Trophoblast cell (in vitro differentiated cells and primary cell): ENCODE results near the gene IGF2BP3.

Experiments used
- DNase-seq, 2 donors: peaks; one replicate each; pipeline ENCODE4 v3.0.0-alpha.2; 2016
- H2AFZ ChIP-seq: 2 replicates; pipeline ENCODE4 v1.6.1; 2013; ENCODE audit warnings: low read length, moderate library complexity, mild to moderate bottlenecking; ENCODE audit not compliant: insufficient read depth, poor library complexity
- H2AK5ac ChIP-seq: 2 replicates; pipeline ENCODE4 v1.6.1; 2013; ENCODE audit warnings: mild to moderate bottlenecking, low read length
- H2BK120ac ChIP-seq: 2 replicates; pipeline ENCODE4 v1.6.1; 2013; ENCODE audit warnings: low read length, mild to moderate bottlenecking, moderate library complexity; ENCODE audit not compliant: insufficient read depth, poor library complexity
- H2BK12ac ChIP-seq: 2 replicates; pipeline ENCODE4 v1.6.1; 2013; ENCODE audit warnings: mild to moderate bottlenecking, low read length, moderate library complexity
- H2BK5ac ChIP-seq: 2 replicates; pipeline ENCODE4 v1.6.1; 2013; ENCODE audit warnings: low read length, low read depth, moderate library complexity, mild to moderate bottlenecking; ENCODE audit not compliant: poor library complexity
- H3K14ac ChIP-seq: 2 replicates; pipeline ENCODE4 v1.6.1; 2013; ENCODE audit warnings: mild to moderate bottlenecking, low read length
- H3K18ac ChIP-seq: 2 replicates; pipeline ENCODE4 v1.6.1; 2013; ENCODE audit warnings: mild to moderate bottlenecking, low read length
- H3K23ac ChIP-seq: 2 replicates; pipeline ENCODE4 v1.6.1; 2013; ENCODE audit warnings: low read length
- H3K27ac ChIP-seq: 2 replicates; pipeline ENCODE4 v1.5.1; 2013; ENCODE audit warnings: low read depth, mild to moderate bottlenecking, inconsistent platforms, low read length, moderate library complexity
- H3K27me3 ChIP-seq: 2 replicates; pipeline ENCODE4 v1.6.1; 2013; ENCODE audit warnings: inconsistent platforms, mild to moderate bottlenecking, low read length, moderate library complexity; ENCODE audit not compliant: insufficient read depth
- H3K36me3 ChIP-seq, 2 experiments: 1 replicate in 1 of 2; 2 replicates in 1 of 2; pipeline ENCODE4 v1.6.1; 2013; ENCODE audit warnings: low read length in 2 of 2, mild to moderate bottlenecking in 2 of 2, moderate library complexity in 1 of 2; ENCODE audit not compliant: insufficient read depth in 2 of 2, control insufficient read depth in 1 of 2
- H3K4ac ChIP-seq: 2 replicates; pipeline ENCODE4 v1.6.1; 2013; ENCODE audit warnings: low read depth, mild to moderate bottlenecking, low read length, moderate library complexity
- H3K4me1 ChIP-seq, 2 experiments: 1 replicate in 1 of 2; 2 replicates in 1 of 2; pipeline ENCODE4 v1.6.1; 2013; ENCODE audit warnings: low read length in 2 of 2, mild to moderate bottlenecking in 2 of 2, moderate library complexity in 1 of 2; ENCODE audit not compliant: insufficient read depth in 2 of 2, control insufficient read depth in 1 of 2
- H3K4me2 ChIP-seq: 2 replicates; pipeline ENCODE4 v1.6.1; 2013; ENCODE audit warnings: inconsistent platforms, mild to moderate bottlenecking, low read length, moderate library complexity
- H3K4me3 ChIP-seq: 2 replicates; pipeline ENCODE4 v1.5.1; 2013; ENCODE audit warnings: mild to moderate bottlenecking, low read depth, low read length, inconsistent platforms
- H3K79me1 ChIP-seq: one replicate; pipeline ENCODE4 v1.6.1; 2013; ENCODE audit warnings: low read length
- H3K79me2 ChIP-seq: 2 replicates; pipeline ENCODE4 v1.6.1; 2013; ENCODE audit warnings: low read length, mild to moderate bottlenecking; ENCODE audit not compliant: control insufficient read depth, insufficient read depth, poor library complexity
- H3K9ac ChIP-seq: 2 replicates; pipeline ENCODE4 v1.6.1; 2013; ENCODE audit warnings: mild to moderate bottlenecking, low read length
- H3K9me3 ChIP-seq: 2 replicates; pipeline ENCODE4 v1.6.1; 2013; ENCODE audit warnings: low read depth, mild to moderate bottlenecking, control low read depth, inconsistent platforms, low read length; ENCODE audit not compliant: insufficient read depth
- H4K12ac ChIP-seq: 2 replicates; pipeline ENCODE4 v1.6.1; 2013; ENCODE audit warnings: low read depth, mild to moderate bottlenecking, low read length, moderate library complexity
- H4K8ac ChIP-seq: 2 replicates; pipeline ENCODE4 v1.6.1; 2013; ENCODE audit warnings: low read depth, mild to moderate bottlenecking, low read length, moderate library complexity
- H4K91ac ChIP-seq: one replicate; pipeline ENCODE4 v1.6.1; 2013; ENCODE audit warnings: low read depth, mild to moderate bottlenecking, low read length, moderate library complexity
- WGBS: extraction: QIAGEN DNeasy Blood & Tissue Kit; methylation state at CpG from one replicate; pipeline ENCODE4 v1.1.7; 2013; ENCODE audit warnings: missing lambda C conversion rate; ENCODE audit not compliant: insufficient read length, insufficient coverage; ENCODE audit errors: extremely low coverage; 5-methylcytosine and 5-hydroxymethylcytosine counted together

IGF2BP3 gene

DNA sequence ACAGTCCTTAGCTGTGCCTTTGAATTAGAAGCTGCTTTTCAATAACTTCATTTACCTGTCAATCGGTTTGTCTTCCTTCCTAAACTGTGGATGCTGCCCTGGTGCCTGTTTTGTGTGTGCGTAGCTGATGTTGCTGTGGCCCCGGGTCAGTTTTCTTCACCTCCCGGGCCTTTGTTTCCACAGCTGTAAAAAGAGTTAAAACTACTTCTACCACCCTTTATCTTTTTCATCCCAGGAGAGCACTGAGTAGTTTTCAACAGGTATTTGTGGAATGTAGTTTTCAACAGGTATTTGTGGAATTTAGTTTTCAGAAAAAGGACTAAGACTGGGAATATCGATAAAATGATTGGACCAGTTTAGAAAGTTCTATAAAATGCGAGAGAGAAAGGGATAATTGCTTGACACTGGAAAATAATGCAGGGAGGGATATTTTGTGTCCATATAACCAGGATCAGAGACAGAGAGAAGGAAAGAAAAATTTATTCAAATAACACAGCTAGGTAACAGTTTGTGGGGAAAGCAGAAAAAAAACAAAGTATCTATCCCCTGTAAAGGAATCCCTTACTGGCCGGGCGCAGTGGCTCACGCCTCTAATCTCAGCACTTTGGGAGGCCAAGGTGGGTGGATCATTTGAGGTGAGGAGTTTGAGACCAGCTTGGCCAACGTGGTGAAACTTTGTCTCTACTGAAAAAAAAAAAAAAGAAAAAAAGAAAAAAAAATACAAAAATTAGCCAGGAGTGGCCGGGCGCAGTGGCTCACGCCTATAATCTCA lies 15.9 kb upstream of the IGF2BP3 start:
- no peak overlapping the region for H3K4me3 ChIP-seq
- no peaks in the 10 kb centered on the region for H3K27me3 ChIP-seq
- H3K9ac ChIP-seq = no peak overlapping the region
- no peak for DNase-seq
- no peaks in the 10 kb centered on the region for H3K79me2 ChIP-seq
- H2AK5ac ChIP-seq = no peak overlapping the region
- H3K4me2 ChIP-seq = peak overlapping the region; percentile 10
- no peak overlapping the region for H4K8ac ChIP-seq
- H3K23ac ChIP-seq = no peak overlapping the region
- H4K91ac ChIP-seq = peak overlapping the region; percentile 14
- no peak overlapping the region for H3K14ac ChIP-seq
- H2BK5ac ChIP-seq = no peak overlapping the region
- H2BK12ac ChIP-seq = no peak overlapping the region
- H2AFZ ChIP-seq = no peak overlapping the region
- peaks cover 0 to 5% of the 10 kb centered on the region in 2 experiments for H3K4me1 ChIP-seq
- no peak overlapping the region for H3K4ac ChIP-seq
- H2BK120ac ChIP-seq = no peak overlapping the region
- H3K36me3 ChIP-seq = peaks cover 0 to 3% of the 10 kb centered on the region in 2 experiments
- peak overlapping the region; percentile 40 for H3K27ac ChIP-seq
- WGBS = no CpG with 5 or more reads among the region's 13 CpGs
- H3K9me3 ChIP-seq = no peaks in the 10 kb centered on the region
- H3K79me1 ChIP-seq = peaks cover 3% of the 10 kb centered on the region
- H4K12ac ChIP-seq = no peak overlapping the region
- no peak overlapping the region for H3K18ac ChIP-seq

DNA sequence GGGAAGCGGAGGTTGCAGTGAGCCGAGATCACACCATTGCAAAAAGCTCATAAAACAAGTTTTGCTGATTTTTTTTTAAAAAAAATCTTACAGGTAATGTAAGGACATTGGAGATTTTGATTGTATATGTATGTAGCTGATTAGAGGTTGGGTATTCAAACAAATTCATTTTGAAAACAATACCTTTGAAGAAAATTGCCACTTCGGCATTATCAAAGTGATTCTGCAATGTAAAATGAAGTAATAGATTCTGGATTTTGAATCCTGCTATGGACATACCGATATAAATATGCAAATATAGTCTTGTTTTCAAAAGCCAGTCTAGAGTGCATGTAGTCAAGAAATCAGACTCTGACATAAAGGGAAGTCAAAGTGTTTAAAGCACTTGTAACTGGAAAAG lies 12.4 kb upstream of the IGF2BP3 start:
- WGBS = no CpG with 5 or more reads among the region's 4 CpGs
- DNase-seq = no peak
- Histone ChIP-seq H3K4ac (no peak overlapping the region), H3K14ac (no peak overlapping the region), H3K79me1 (peaks cover 3% of the 10 kb centered on the region), H3K23ac (no peak overlapping the region), H3K4me1 (peaks cover 0 to 5% of the 10 kb centered on the region in 2 experiments), H4K91ac (no peak overlapping the region), H3K79me2 (no peaks in the 10 kb centered on the region), H3K18ac (no peak overlapping the region), H3K4me3 (no peak overlapping the region), H3K36me3 (no peaks in the 10 kb centered on the region), H2BK5ac (no peak overlapping the region), H3K4me2 (no peak overlapping the region), H4K12ac (no peak overlapping the region), H3K27ac (no peak overlapping the region), H2BK12ac (no peak overlapping the region), H2AK5ac (no peak overlapping the region), H3K27me3 (no peaks in the 10 kb centered on the region), H4K8ac (no peak overlapping the region), H3K9me3 (no peaks in the 10 kb centered on the region), H2AFZ (no peak overlapping the region), H2BK120ac (no peak overlapping the region), H3K9ac (no peak overlapping the region)

DNA sequence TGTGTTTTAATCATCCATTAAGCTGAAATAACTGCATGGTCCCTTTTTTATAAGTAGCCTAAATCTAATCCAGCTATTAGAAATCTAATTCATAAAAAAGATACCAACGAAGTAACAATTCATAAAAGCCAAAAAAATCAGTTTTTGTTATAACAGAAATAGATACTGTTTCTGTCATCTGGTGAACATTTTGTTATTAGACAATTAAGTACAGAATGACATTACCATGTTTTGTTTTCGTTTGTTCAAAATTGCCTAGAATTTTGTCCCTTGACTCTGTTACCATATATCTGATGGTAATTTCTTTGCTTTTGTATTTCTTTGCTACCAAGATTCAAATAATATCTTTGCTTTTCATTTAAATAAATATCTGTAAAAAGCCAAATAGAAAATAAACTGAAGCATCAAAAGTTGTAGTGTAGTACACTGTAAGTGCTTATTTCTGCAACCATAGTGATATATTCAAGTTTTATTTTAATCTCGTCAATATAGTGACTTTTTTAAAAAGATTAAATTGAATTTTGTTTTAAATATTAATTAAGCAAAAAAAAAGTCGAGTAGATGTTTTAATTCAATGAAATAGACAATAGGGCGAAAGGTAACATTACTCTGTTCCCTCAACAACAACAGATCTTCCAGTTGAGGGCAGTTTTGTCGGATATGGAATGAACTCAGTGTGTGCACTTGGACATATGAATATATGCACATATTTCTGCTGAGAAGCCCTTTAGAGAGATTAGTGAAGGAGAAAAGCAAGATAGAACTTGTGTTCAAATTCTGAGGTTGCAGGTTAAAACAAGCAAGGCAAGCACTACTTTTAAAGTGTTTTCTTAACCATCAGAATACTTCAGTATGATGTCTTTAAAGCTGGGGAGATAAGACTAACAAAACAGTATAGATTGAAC lies 7.9 kb upstream of the IGF2BP3 start:
- no peaks in the 10 kb centered on the region for H3K27me3 ChIP-seq
- H2BK120ac ChIP-seq = no peak overlapping the region
- DNase-seq = no peak
- peaks cover 13% of the 10 kb centered on the region for H3K79me1 ChIP-seq
- no peak overlapping the region for H2BK12ac ChIP-seq
- H3K23ac ChIP-seq = no peak overlapping the region
- no peaks in the 10 kb centered on the region for H3K9me3 ChIP-seq
- H2BK5ac ChIP-seq = no peak overlapping the region
- no peak overlapping the region for H3K4ac ChIP-seq
- H3K9ac ChIP-seq = no peak overlapping the region
- H4K91ac ChIP-seq = no peak overlapping the region
- H3K4me1 ChIP-seq = peaks cover 2 to 3% of the 10 kb centered on the region in 2 experiments
- H3K36me3 ChIP-seq = no peaks in the 10 kb centered on the region
- no peak overlapping the region for H3K4me2 ChIP-seq
- no peak overlapping the region for H3K27ac ChIP-seq
- no peak overlapping the region for H3K18ac ChIP-seq
- peaks cover 6% of the 10 kb centered on the region for H3K79me2 ChIP-seq
- H2AK5ac ChIP-seq = no peak overlapping the region
- WGBS = no CpG with 5 or more reads among the region's 6 CpGs
- no peak overlapping the region for H4K8ac ChIP-seq
- no peak overlapping the region for H2AFZ ChIP-seq
- H3K4me3 ChIP-seq = no peak overlapping the region
- H3K14ac ChIP-seq = no peak overlapping the region
- H4K12ac ChIP-seq = no peak overlapping the region

DNA sequence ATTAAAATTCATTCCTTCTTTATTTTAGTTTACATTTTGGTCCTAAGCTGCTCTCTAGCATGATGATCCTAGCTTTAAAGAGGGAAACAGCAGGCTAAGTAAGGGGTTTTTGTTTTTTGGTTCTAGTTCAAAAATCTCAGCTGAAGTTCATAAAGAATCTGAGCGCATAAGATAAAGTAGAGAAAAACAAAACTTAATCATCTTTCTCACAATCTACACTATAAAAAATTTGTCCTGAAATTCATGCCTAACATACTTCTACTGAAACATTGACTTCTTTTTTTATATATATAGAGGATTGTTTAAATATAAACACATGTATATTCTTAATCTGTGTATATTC lies 6.8 kb upstream of the IGF2BP3 start:
- Histone ChIP-seq H3K4me3 (no peak overlapping the region), H3K4ac (no peak overlapping the region), H2BK120ac (no peak overlapping the region), H3K36me3 (no peaks in the 10 kb centered on the region), H2BK5ac (no peak overlapping the region), H2AFZ (no peak overlapping the region), H3K9me3 (no peaks in the 10 kb centered on the region), H3K9ac (no peak overlapping the region), H4K91ac (no peak overlapping the region), H3K27ac (no peak overlapping the region), H3K14ac (no peak overlapping the region), H2BK12ac (no peak overlapping the region), H3K23ac (no peak overlapping the region), H3K18ac (no peak overlapping the region), H3K4me1 (peaks cover 2 to 3% of the 10 kb centered on the region in 2 experiments), H4K8ac (no peak overlapping the region), H3K79me2 (peaks cover 6% of the 10 kb centered on the region), H3K4me2 (no peak overlapping the region), H3K79me1 (peaks cover 13% of the 10 kb centered on the region), H2AK5ac (no peak overlapping the region), H3K27me3 (no peaks in the 10 kb centered on the region), H4K12ac (no peak overlapping the region)
- DNase-seq = no peak
- WGBS = no CpG with 5 or more reads among the region's 1 CpG
